LNCAP (cell line): Measurements from ENCODE around the gene KRR1.

Experiments
- TF ChIP-seq, protein P1 (sequence below): fragments of 450-650 bp; IDR thresholded peaks from 2 replicates; pipeline ENCODE4 v1.5.1; 2017; ENCODE audit warnings: mild to moderate bottlenecking

KRR1 gene

DNA sequence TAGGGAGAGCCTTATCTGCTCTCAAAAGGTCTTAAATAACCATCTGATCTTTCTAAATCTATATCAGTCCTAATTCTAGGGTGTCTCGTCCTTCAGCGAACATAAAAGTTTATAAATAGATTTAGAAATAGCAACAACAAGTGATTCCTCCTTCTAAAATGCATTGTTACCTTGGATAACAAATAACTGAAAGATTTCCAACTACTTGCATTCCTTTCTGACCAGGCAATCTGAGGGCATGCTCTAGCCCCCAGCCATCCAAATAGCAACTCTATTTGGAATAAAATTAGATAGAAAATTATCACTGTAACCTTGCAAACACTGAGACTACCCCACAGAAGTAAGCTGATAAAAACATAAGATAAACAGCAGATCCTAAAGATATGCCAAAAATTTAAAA is 21.8 kb upstream of the KRR1 start:
- TF ChIP-seq, protein P1, sequence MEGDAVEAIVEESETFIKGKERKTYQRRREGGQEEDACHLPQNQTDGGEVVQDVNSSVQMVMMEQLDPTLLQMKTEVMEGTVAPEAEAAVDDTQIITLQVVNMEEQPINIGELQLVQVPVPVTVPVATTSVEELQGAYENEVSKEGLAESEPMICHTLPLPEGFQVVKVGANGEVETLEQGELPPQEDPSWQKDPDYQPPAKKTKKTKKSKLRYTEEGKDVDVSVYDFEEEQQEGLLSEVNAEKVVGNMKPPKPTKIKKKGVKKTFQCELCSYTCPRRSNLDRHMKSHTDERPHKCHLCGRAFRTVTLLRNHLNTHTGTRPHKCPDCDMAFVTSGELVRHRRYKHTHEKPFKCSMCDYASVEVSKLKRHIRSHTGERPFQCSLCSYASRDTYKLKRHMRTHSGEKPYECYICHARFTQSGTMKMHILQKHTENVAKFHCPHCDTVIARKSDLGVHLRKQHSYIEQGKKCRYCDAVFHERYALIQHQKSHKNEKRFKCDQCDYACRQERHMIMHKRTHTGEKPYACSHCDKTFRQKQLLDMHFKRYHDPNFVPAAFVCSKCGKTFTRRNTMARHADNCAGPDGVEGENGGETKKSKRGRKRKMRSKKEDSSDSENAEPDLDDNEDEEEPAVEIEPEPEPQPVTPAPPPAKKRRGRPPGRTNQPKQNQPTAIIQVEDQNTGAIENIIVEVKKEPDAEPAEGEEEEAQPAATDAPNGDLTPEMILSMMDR: no peak

DNA sequence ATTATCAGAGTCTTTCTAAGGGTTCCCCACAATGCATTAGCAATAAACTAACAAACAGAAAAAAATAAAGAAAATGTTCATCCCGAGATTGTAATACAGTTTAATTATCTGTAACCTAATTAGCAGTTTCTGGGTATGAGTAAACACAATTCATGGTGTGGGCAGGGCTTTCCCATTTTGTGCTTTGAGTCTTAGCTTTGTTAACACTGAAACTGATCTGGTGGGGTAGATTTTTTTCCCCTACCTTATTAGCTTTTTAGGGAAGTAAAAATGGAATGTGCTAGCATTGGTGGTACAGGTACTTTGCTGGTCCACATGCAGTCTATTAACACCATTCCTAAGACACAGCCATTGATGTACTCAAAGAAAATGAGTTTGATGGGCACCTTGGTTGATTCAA is 18.4 kb upstream of the KRR1 start:
- TF ChIP-seq, protein P1: no peak

DNA sequence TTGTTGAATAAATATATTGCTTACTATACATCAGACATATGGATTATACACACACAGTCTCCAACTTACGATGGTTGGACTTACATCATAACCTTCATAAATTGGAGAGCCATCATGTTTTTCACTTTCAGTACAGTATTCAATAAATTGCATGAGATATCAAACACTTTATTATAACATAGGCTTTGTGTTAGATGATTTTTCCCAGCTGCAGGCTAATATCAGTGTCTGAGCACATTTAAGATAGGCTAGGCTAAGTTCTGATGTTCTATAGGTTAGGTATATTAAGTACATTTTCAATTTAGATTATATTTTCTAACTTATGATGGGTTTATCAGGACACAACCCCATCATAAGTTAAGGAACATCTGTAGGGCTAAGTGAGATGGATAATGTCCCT is 17.9 kb upstream of the KRR1 start:
- TF ChIP-seq, protein P1: no peak

DNA sequence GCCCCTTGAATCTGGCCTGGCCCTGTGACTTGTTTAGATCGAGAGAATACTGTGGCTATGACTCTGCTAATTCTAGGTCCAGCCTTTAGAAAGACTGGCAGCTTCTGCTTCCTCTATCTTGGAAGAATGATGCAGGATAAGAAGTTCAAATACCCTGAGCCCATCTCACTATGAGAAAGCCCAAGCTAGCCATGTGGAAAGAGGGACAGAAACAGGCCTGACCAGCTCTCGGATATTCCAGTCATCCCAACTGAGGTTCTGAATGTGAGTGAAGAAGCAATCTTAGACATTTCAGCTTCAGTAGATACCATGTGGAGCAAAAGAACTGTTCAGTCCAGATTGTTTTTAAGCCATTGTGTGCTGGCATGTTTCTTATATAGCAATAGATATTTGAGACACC is 17.3 kb upstream of the KRR1 start:
- TF ChIP-seq, protein P1: no peak

DNA sequence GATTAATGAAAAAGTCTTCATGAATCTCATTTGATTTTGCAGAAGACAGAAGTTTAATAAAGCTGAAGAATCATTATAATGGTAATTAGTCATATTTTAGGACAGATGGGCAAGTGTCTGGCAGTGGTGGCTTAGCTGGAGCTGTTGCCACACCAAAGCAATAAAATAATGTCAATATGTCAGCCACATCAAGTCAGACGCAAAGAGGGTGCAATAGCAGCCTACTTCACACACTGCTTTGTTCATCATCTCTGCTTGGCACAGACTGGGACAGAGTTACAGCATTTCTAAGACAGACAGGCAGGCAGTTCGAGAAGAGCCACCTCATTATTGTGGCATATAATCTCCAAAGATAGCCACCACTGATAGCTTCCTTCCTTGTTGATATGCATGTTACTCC is 16.9 kb upstream of the KRR1 start:
- TF ChIP-seq, protein P1: no peak

DNA sequence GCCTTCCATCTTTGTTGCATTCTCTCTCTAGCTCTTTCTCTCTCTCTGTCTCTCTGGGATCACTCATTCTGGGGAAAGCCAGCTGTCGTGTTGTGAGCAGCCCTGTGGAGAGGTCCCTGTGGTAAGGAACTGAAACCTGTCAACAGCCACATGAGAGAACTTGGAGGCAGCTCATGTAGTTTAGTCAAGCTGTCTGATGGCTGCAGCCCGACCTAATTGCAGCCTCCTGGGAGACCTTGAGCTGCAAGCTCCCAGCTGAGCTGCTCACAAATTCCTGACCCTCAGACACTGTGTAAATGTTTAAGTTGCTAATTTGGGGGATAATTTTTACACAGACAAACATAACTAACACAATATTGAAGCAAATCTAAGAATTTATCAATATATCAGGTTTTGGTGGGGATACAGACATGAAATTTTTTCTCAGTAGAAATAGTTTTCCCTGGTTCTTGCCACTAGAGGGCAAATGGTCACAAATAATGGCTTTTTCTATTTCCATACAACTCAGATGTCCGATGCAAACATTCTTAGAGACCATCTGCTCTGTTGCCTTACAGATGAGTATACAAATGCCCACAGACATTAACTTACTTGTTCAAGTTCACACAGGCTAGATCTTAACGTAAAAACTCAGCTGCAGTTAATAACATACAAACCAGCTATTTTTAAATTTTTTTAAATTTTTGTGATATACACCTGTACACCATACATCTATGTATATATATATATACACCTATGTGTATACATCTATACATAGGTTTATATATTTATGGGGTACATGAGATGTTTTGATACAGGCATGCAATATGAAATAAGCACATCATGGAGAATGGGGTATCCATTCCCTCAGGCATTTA is 15.5 kb upstream of the KRR1 start:
- TF ChIP-seq, protein P1: peak; percentile 68

DNA sequence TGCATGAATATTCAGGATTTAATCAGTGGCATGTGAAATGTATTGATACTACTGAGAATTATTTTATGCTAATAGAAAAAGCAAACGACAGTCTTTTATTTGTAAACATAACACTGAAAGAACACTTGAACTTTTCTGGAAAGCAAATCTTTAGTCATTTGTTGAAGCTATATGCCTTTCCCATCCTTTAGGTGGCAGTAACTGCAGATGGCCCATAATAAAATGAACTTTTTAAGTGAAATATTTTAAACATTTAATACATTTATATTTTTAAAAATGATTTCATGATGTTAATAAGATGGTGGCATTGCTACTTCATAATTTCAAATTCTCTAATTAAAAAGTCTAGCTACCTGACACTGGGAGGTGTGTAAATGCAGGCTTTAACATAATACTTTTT is 13.9 kb upstream of the KRR1 start:
- TF ChIP-seq, protein P1: no peak; the same call in 1 of the 2 replicates

DNA sequence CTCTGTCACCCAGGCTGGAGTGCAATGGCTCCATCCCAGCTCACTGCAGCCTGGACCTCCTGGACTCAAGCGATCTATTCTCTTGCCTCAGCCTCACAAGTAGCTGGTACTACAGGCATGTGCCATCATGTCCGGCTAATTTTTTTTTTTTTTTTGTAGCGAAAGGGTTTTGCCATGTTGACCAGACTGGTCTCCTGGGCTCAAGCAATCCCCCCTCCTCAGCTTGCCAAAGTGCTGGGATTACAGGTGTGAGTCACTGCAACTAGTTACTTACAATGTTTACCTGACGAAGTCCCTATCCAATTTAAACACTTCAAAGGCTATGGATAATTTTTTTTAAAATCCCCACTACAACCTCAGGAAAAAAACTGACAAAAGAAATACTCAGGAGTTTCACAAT is 1.8 kb downstream of the KRR1 start:
- TF ChIP-seq, protein P1: no peak
